ENCODE results near the gene LETM1. TPM values are rescaled to one million over a fixed set of nuclear protein-coding genes. Genes with fewer than 3 reads are reported as not detected.

Gene LETM1
- total and polyA plus RNA-seq, 2 donors (not counting 1 experiment from before 2014, with no cell fraction given): 28.5 to 45.1 TPM

- H4K20me1 ChIP-seq (ENCODE audit: control insufficient read depth, insufficient read depth, low read length, poor library complexity, severe bottlenecking): peaks cover 4% of the 10 kb centered on the region
- H3K4me1 ChIP-seq (ENCODE audit: control insufficient read depth in 2 of 2, insufficient read depth in 2 of 2, low read length in 2 of 2): peaks cover 20 to 27% of the 10 kb centered on the region in 2 donors
- Mint-ChIP-seq H3K27ac (no peak within 1 kb of the TSS), H3K9me3 (ENCODE audit: insufficient read depth) (no peaks in the 10 kb centered on the region), H3K4me3 (peak within 1 kb of the TSS; percentile 66), H3K27me3 (peaks cover 10% of the 10 kb centered on the region), H3K4me1 (peaks cover 3% of the 10 kb centered on the region)
- H3K27ac ChIP-seq (ENCODE audit: low read length in 2 of 2): no peak within 1 kb of the TSS
- peak within 1 kb of the TSS; percentile 57 for H3K9ac ChIP-seq (ENCODE audit: low read length)
- peak within 1 kb of the TSS in 4 of 5 experiments; percentile 11 to 48 (median 41) for H3K4me3 ChIP-seq (ENCODE audit: control extremely low read depth in 1 of 5, extremely low read depth in 1 of 5, insufficient read depth in 1 of 5, low read depth in 2 of 5, low read length in 4 of 5)
- intact Hi-C loops (cut with micrococcal nuclease): loop anchor here (2.0 to 5.0 kb wide), 2 partner anchors 26 to 111 kb away; partner anchors contain the start of gene FAM53A
- CTCF ChIA-PET: interaction anchor here (1.6 kb wide), 1 partner anchor 100 kb away, joined by 4 read pairs; no protein-coding TSS in a partner anchor
- H3K9me3 ChIP-seq (ENCODE audit: control extremely low read depth in 1 of 3, control insufficient read depth in 2 of 3, insufficient read depth in 1 of 3, low read length in 2 of 3): peaks cover 0 to 21% (median 0%) of the 10 kb centered on the region in 3 donors
- POLR2A ChIA-PET: no interaction called here
- H3K27me3 ChIP-seq (replicated peaks in 1 of 4; ENCODE audit: control extremely low read depth in 1 of 4, control insufficient read depth in 3 of 4, insufficient read depth in 4 of 4, low read length in 3 of 4): peaks cover 0 to 42% (median 28%) of the 10 kb centered on the region in 4 experiments
- peak; percentile 83 for ATAC-seq (ENCODE audit: low read depth)
- peak within 1 kb of the TSS; percentile 92 for H3K4me2 ChIP-seq (replicated peaks; ENCODE audit: low read depth, low read length, poor library complexity, severe bottlenecking)
- WGBS (ENCODE audit: insufficient coverage): 3% methylated on average over 94 of the region's 95 CpGs
- H2AFZ ChIP-seq (ENCODE audit: insufficient read depth, low read depth, low read length, poor library complexity, severe bottlenecking): peak within 1 kb of the TSS; percentile 42
- no peaks in the 10 kb centered on the region for H3K79me2 ChIP-seq (ENCODE audit: control insufficient read depth, insufficient read depth, low read length)
- TF ChIP-seq EZH2 (IDR thresholded peaks at IDR 0.05; ENCODE audit: borderline replicate concordance, insufficient read depth, low read depth, low read length, poor library complexity, severe bottlenecking): no peak
- DNase-seq: peak; percentile 67
- H3K36me3 ChIP-seq (replicated peaks in 1 of 2; ENCODE audit: control extremely low read depth in 1 of 2, control insufficient read depth in 1 of 2, extremely low read depth in 1 of 2, insufficient read depth in 2 of 2, low read length in 1 of 2): no peaks in the 10 kb centered on the region
Observed at GRCh38 chr4:1792832-1793495, 63.0 kb downstream of the LETM1 start, which contains the start of gene FGFR3. Gene FGFR3, plus strand, starts transcription at chr4:1793293. Its CDS starts 642 bp downstream, at chr4:1793935.

- Histone ChIP-seq H3K36me3 (replicated peaks in 1 of 2; ENCODE audit: control extremely low read depth in 1 of 2, control insufficient read depth in 1 of 2, extremely low read depth in 1 of 2, insufficient read depth in 2 of 2, low read length in 1 of 2) (no peaks in the 10 kb centered on the region), H3K4me2 (replicated peaks; ENCODE audit: low read depth, low read length, poor library complexity, severe bottlenecking) (peak overlapping the region; percentile 92), H3K9me3 (ENCODE audit: control extremely low read depth in 1 of 3, control insufficient read depth in 2 of 3, insufficient read depth in 1 of 3, low read length in 2 of 3) (peaks cover 0 to 21% (median 0%) of the 10 kb centered on the region in 3 donors), H4K20me1 (ENCODE audit: control insufficient read depth, insufficient read depth, low read length, poor library complexity, severe bottlenecking) (peaks cover 4% of the 10 kb centered on the region), H3K27me3 (replicated peaks in 1 of 4; ENCODE audit: control extremely low read depth in 1 of 4, control insufficient read depth in 3 of 4, insufficient read depth in 4 of 4, low read length in 3 of 4) (peaks cover 0 to 35% (median 24%) of the 10 kb centered on the region in 4 experiments), H3K27ac (ENCODE audit: low read length in 2 of 2) (no peak overlapping the region), H3K79me2 (ENCODE audit: control insufficient read depth, insufficient read depth, low read length) (no peaks in the 10 kb centered on the region), H3K4me1 (ENCODE audit: control insufficient read depth in 2 of 2, insufficient read depth in 2 of 2, low read length in 2 of 2) (peaks cover 20 to 27% of the 10 kb centered on the region in 2 donors), H2AFZ (ENCODE audit: insufficient read depth, low read depth, low read length, poor library complexity, severe bottlenecking) (no peak overlapping the region), H3K9ac (ENCODE audit: low read length) (no peak overlapping the region), H3K4me3 (ENCODE audit: control extremely low read depth in 1 of 5, extremely low read depth in 1 of 5, insufficient read depth in 1 of 5, low read depth in 2 of 5, low read length in 4 of 5) (no peak overlapping the region)
- Mint-ChIP-seq H3K27ac (no peak overlapping the region), H3K4me3 (peak overlapping the region; percentile 66), H3K9me3 (ENCODE audit: insufficient read depth) (no peaks in the 10 kb centered on the region), H3K27me3 (peaks cover 10% of the 10 kb centered on the region), H3K4me1 (peaks cover 3% of the 10 kb centered on the region)
- DNase-seq (no peak), ATAC-seq (ENCODE audit: low read depth) (no peak)
- 73% methylated on average over 29 of the region's 29 CpGs for WGBS (ENCODE audit: insufficient coverage)
- TF ChIP-seq CTCF (IDR thresholded peaks at IDR 0.05): no peak
- no peak for TF ChIP-seq EZH2 (IDR thresholded peaks at IDR 0.05; ENCODE audit: borderline replicate concordance, insufficient read depth, low read depth, low read length, poor library complexity, severe bottlenecking)
- intact Hi-C loops (cut with micrococcal nuclease): loop anchor here (2.0 to 5.0 kb wide), 2 partner anchors 25 to 110 kb away; partner anchors contain the start of gene FAM53A
- ChIA-PET CTCF (no interaction called here), POLR2A (no interaction called here)
Observed at GRCh38 chr4:1792158-1792831, 63.7 kb downstream of the LETM1 start.
